HG02678 (cell line): ENCODE results near the gene PROP1.
"Not testable (repeated sequence)": the region's sequence is repeated elsewhere in the genome, so short reads cannot be mapped to it uniquely, and the experiment has no call there.

ENCODE experiments used
- ATAC-seq: cut with Tn5 transposase; IDR thresholded peaks from one replicate; pipeline ENCODE4 v1.9.1; 2021; ENCODE audit warnings: mild to moderate bottlenecking, moderate library complexity; ENCODE audit not compliant: unreplicated experiment

Gene PROP1

DNA sequence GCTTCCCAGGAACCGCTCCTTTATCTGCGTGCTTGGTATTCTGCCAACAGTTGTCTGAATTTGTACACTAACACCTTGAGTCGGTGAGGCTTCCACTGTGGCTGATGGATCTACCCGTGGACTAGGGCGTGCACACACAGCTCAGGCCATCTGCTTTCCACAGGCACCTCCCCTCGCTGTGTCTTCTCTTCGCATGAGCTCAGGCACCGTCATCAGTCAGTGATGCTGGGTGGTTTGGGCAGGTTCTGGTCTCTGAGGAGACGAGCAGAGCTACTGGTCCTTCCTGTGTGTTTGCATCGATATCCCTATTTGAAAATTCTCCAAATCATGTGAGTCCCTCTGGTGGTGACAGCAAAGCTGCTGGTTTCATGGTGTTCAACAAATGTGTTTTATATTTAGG lies 48.1 kb downstream of the PROP1 start:
- not testable (repeated sequence) for ATAC-seq

GRCh38 chr5:177945601-177946283 lies 50.3 kb downstream of the PROP1 start:
- not testable (repeated sequence) for ATAC-seq

GRCh38 chr5:177945145-177945544 lies 50.9 kb downstream of the PROP1 start:
- ATAC-seq, result not testable (repeated sequence)

- not testable (repeated sequence) for ATAC-seq
These were observed 52.0 kb downstream of the PROP1 start for GRCh38 chr5:177943805-177944736.

DNA sequence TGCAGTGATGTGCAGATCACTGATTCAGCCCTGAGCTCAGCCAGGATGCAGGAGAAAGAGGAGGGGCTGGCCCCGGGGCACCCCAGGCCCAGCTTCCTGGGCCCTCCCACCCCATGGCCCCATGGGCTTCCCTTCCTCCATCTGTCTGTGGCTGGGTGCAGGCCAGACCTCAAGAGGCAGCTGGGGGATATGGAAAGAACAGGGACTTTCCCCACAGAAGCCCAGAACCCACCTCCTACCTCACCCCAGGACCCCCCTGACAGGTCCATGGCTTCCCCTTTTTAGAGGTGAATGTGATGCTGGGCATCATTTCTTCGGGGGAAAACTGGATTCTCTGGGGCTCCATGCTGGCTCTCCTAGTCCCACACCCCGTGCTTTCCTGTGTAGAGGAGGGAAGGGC lies 53.1 kb downstream of the PROP1 start:
- not testable (repeated sequence) for ATAC-seq
